PC-3 (cell line): ENCODE data around the gene CEP112.
"Not testable (repeated sequence)": the region's sequence is repeated elsewhere in the genome, so short reads cannot be mapped to it uniquely, and the experiment has no call there.

Source experiments
- CTCF ChIP-seq: fragments of 300-600 bp; sonication (generic); conservative IDR thresholded peaks from 2 replicates; pipeline ENCODE4 v1.5.1; 2017; ENCODE audit warnings: antibody characterized with exemption, low read depth, mild to moderate bottlenecking, low read length
- EZH2 ChIP-seq: fragments of 300-600 bp; sonication (generic); IDR thresholded peaks from one replicate; pipeline ENCODE4 v1.6.1; 2017; ENCODE audit warnings: antibody characterized with exemption, mild to moderate bottlenecking, low read length; ENCODE audit not compliant: unreplicated experiment
- EZH2phosphoT487 ChIP-seq: fragments of 300-600 bp; sonication (generic); IDR thresholded peaks from 2 replicates; pipeline ENCODE4 v1.6.1; 2018; ENCODE audit warnings: mild to moderate bottlenecking, antibody characterized with exemption, low read length, borderline replicate concordance

GRCh38 chr17:65681763-65682162 lies 510.2 kb downstream of the CEP112 start:
- not testable (repeated sequence) for TF ChIP-seq EZH2, CTCF, EZH2phosphoT487
